H1 (cell line): ENCODE results near the gene YIF1A. TPM values are rescaled to one million over a fixed set of nuclear protein-coding genes. Genes with fewer than 3 reads are reported as not detected.

ENCODE experiments used
- CTCF ChIA-PET: fragments of 300-600 bp; sonication (Branson Sonifier 250); formaldehyde crosslinking; loops from one replicate; lab custom pipeline; 2021; ENCODE audit not compliant: partially characterized antibody; lab: Charles Lee
- POLR2A ChIA-PET: fragments of 300-600 bp; sonication (Branson Sonifier 250); formaldehyde crosslinking; loops from one replicate; lab custom pipeline; 2021; ENCODE audit warnings: inconsistent platforms; ENCODE audit not compliant: partially characterized antibody; lab: Charles Lee
- DNase-seq, 2 experiments: peaks; one replicate each; pipeline versions ENCODE4 v3.0.0 to v3.0.0-alpha.2; 2010 to 2022; ENCODE audit warnings: low spot score in 2 of 2, low read depth in 1 of 2, mixed read lengths in 1 of 2
- FAIRE-seq: peaks from 2 replicates; lab custom pipeline; 2011; peaks lifted over from hg19 to GRCh38; lab: Jason Lieb, UNC
- H2AFZ ChIP-seq: 2 replicates; pipeline ENCODE4 v1.8.1; 2012; ENCODE audit warnings: low read length, inconsistent platforms
- H2AK5ac ChIP-seq: 2 replicates; pipeline ENCODE4 v1.6.1; 2013; ENCODE audit warnings: low read depth, low read length
- H2BK120ac ChIP-seq: replicated peaks from 2 replicates; pipeline ENCODE3; 2013; ENCODE audit warnings: low read depth, low read length, inconsistent platforms
- H2BK12ac ChIP-seq: 2 replicates; pipeline ENCODE4 v1.6.1; 2013; ENCODE audit warnings: low read depth, low read length
- H2BK15ac ChIP-seq: 2 replicates; pipeline ENCODE4 v1.6.1; 2013; ENCODE audit warnings: low read length
- H2BK20ac ChIP-seq: 2 replicates; pipeline ENCODE4 v1.6.1; 2013; ENCODE audit warnings: low read length
- H2BK5ac ChIP-seq: 2 replicates; pipeline ENCODE4 v1.6.1; 2013; ENCODE audit warnings: low read depth, low read length
- H3K14ac ChIP-seq: 2 replicates; pipeline ENCODE4 v1.6.1; 2013; ENCODE audit warnings: inconsistent platforms; ENCODE audit not compliant: insufficient read length
- H3K18ac ChIP-seq: 2 replicates; pipeline ENCODE4 v1.6.1; 2013; ENCODE audit warnings: low read length; ENCODE audit errors: extremely low read depth
- H3K23ac ChIP-seq: 2 replicates; pipeline ENCODE4 v1.6.1; 2013; ENCODE audit warnings: inconsistent platforms; ENCODE audit not compliant: insufficient read length
- H3K23me2 ChIP-seq: 2 replicates; pipeline ENCODE4 v1.6.1; 2013; ENCODE audit warnings: low read depth, low read length
- H3K27ac ChIP-seq: 2 replicates; pipeline ENCODE4 v1.6.1; 2011; ENCODE audit warnings: low read depth, low read length, inconsistent platforms
- H3K27me3 ChIP-seq, 4 experiments: replicated peaks in 1 of 4; 1 replicate in 1 of 4; 2 replicates in 3 of 4; pipeline versions ENCODE4 v1.6.1 to v1.8.1; 2011 to 2013; ENCODE audit warnings: low read length in 3 of 4, mild to moderate bottlenecking in 3 of 4, inconsistent platforms in 2 of 4, mixed read lengths in 2 of 4, moderate library complexity in 1 of 4; ENCODE audit not compliant: control insufficient read depth in 3 of 4, insufficient read depth in 3 of 4; ENCODE audit errors: extremely low read depth in 1 of 4
- H3K36me3 ChIP-seq, 4 experiments: 2 replicates each; pipeline versions ENCODE4 v1.6.1 to v1.8.1; 2011 to 2013; ENCODE audit warnings: mild to moderate bottlenecking in 4 of 4, low read length in 3 of 4, moderate library complexity in 2 of 4, control low read depth in 1 of 4, inconsistent platforms in 1 of 4; ENCODE audit not compliant: insufficient read depth in 4 of 4, control insufficient read depth in 2 of 4
- H3K4ac ChIP-seq: replicated peaks from 2 replicates; pipeline ENCODE3; 2013; ENCODE audit warnings: low read length, low read depth, mixed read lengths, inconsistent platforms; ENCODE audit not compliant: insufficient read length
- H3K4me1 ChIP-seq, 4 experiments: replicated peaks in 1 of 4; 1 replicate in 1 of 4; 2 replicates in 3 of 4; pipeline versions ENCODE4 v1.6.1 to v1.8.1; 2011 to 2013; ENCODE audit warnings: low read length in 3 of 4, inconsistent platforms in 2 of 4, mixed read lengths in 1 of 4; ENCODE audit not compliant: insufficient read depth in 4 of 4, control insufficient read depth in 3 of 4
- H3K4me2 ChIP-seq, 2 experiments: 2 replicates each; pipeline versions ENCODE4 v1.6.1 to v1.8.1; 2011 to 2013; ENCODE audit warnings: low read depth in 2 of 2, low read length in 2 of 2, control low read depth in 1 of 2, inconsistent platforms in 1 of 2, mild to moderate bottlenecking in 1 of 2; ENCODE audit not compliant: insufficient read depth in 1 of 2
- H3K4me3 ChIP-seq, 4 experiments: fragments of 200-600, 300-600 bp in 1 of 4; sonication (generic), shearing (Covaris generic), sonication (Bioruptor Twin) in 1 of 4; 2 replicates each; pipeline versions ENCODE4 v1.5.1 to v1.8.1; 2011 to 2016; ENCODE audit warnings: low read length in 4 of 4, low read depth in 3 of 4, control low read depth in 2 of 4, inconsistent platforms in 2 of 4, mild to moderate bottlenecking in 2 of 4, mixed read lengths in 1 of 4, moderate library complexity in 1 of 4; ENCODE audit not compliant: insufficient read depth in 2 of 4; ENCODE audit errors: extremely low read depth in 1 of 4
- H3K56ac ChIP-seq: replicated peaks from 2 replicates; pipeline ENCODE3; 2013; ENCODE audit warnings: low read depth, mild to moderate bottlenecking, mixed read lengths, low read length, inconsistent platforms; ENCODE audit not compliant: insufficient read length
- H3K79me1 ChIP-seq: 2 replicates; pipeline ENCODE4 v1.6.1; 2013; ENCODE audit warnings: low read depth, low read length, control low read depth
- H3K79me2 ChIP-seq, 2 experiments: 2 replicates each; pipeline versions ENCODE4 v1.6.1 to v1.8.1; 2012 to 2013; ENCODE audit warnings: low read length in 2 of 2, mild to moderate bottlenecking in 2 of 2, inconsistent platforms in 1 of 2; ENCODE audit not compliant: insufficient read depth in 2 of 2, control insufficient read depth in 1 of 2
- H3K9ac ChIP-seq, 4 experiments: replicated peaks in 1 of 4; 1 replicate in 1 of 4; 2 replicates in 3 of 4; pipeline versions ENCODE4 v1.6.1 to v1.8.1; 2011 to 2013; ENCODE audit warnings: low read depth in 3 of 4, low read length in 3 of 4, control low read depth in 2 of 4, mild to moderate bottlenecking in 2 of 4, moderate library complexity in 2 of 4, inconsistent platforms in 1 of 4; ENCODE audit errors: extremely low read depth in 1 of 4
- H3K9me3 ChIP-seq, 2 experiments: 2 replicates each; pipeline versions ENCODE4 v1.6.1 to v1.8.1; 2012 to 2013; ENCODE audit warnings: mild to moderate bottlenecking in 2 of 2, moderate library complexity in 2 of 2, control low read depth in 1 of 2, inconsistent platforms in 1 of 2, low read depth in 1 of 2, low read length in 1 of 2, mixed read lengths in 1 of 2; ENCODE audit not compliant: insufficient read depth in 2 of 2
- H4K20me1 ChIP-seq, 2 experiments: replicated peaks in 1 of 2; 2 replicates each; pipeline versions ENCODE3 to v1.8.1; 2011 to 2013; ENCODE audit warnings: inconsistent platforms in 2 of 2, low read length in 2 of 2, mild to moderate bottlenecking in 1 of 2; ENCODE audit not compliant: insufficient read depth in 2 of 2, control insufficient read depth in 1 of 2
- H4K5ac ChIP-seq: 2 replicates; pipeline ENCODE4 v1.6.1; 2013; ENCODE audit warnings: low read length, low read depth, mixed read lengths, inconsistent platforms; ENCODE audit not compliant: insufficient read length
- H4K8ac ChIP-seq: 2 replicates; pipeline ENCODE4 v1.8.0; 2013; ENCODE audit warnings: mild to moderate bottlenecking, moderate library complexity, low read length, inconsistent platforms; ENCODE audit not compliant: insufficient read depth; ENCODE audit errors: extremely low read depth
- H4K91ac ChIP-seq: replicated peaks from 2 replicates; pipeline ENCODE3; 2013; ENCODE audit warnings: low read length, mixed read lengths, inconsistent platforms; ENCODE audit not compliant: insufficient read length
- BCL11A ChIP-seq, 2 experiments: IDR thresholded peaks; one replicate each; pipeline ENCODE4 v1.6.1; 2011; ENCODE audit warnings: low read depth in 2 of 2, low read length in 2 of 2, mild to moderate bottlenecking in 2 of 2
- CBX5 ChIP-seq: fragments of 300-800, 300-1000 bp; sonication (generic); IDR thresholded peaks from 2 replicates; pipeline ENCODE4 v1.7.1; 2016; ENCODE audit warnings: antibody characterized with exemption, low read length, low read depth
- CBX8 ChIP-seq: fragments of 300-800, 300-1000 bp; sonication (generic); IDR thresholded peaks from 2 replicates; pipeline ENCODE4 v1.7.1; 2016; ENCODE audit warnings: low read depth, low read length, borderline replicate concordance
- E2F6 ChIP-seq: IDR thresholded peaks from 2 replicates; pipeline ENCODE4 v1.6.1; 2012; ENCODE audit warnings: inconsistent platforms
- EGR1 ChIP-seq: IDR thresholded peaks from 2 replicates; pipeline ENCODE4 v1.6.1; 2011; ENCODE audit warnings: low read depth, low read length, borderline replicate concordance
- MAFK ChIP-seq: IDR thresholded peaks from 2 replicates; pipeline ENCODE4 v1.6.1; 2012; ENCODE audit warnings: low read depth, mild to moderate bottlenecking, improper control_type of control experiment, low read length
- MAX ChIP-seq: IDR thresholded peaks from 2 replicates; pipeline ENCODE4 v1.6.1; 2012; ENCODE audit warnings: inconsistent platforms
- SAP30 ChIP-seq: fragments of 300-600 bp; sonication (generic); IDR thresholded peaks from 2 replicates; pipeline ENCODE4 v1.7.1; 2012; ENCODE audit warnings: low read length, moderate library complexity, mild to moderate bottlenecking, inconsistent platforms; ENCODE audit not compliant: insufficient read depth, insufficient replicate concordance
- TAF7 ChIP-seq: optimal IDR thresholded peaks from 2 replicates; pipeline ENCODE3; 2011; ENCODE audit warnings: low read depth, mild to moderate bottlenecking, inconsistent platforms, low read length, moderate library complexity, borderline replicate concordance
- YY1 ChIP-seq: IDR thresholded peaks from 2 replicates; pipeline ENCODE4 v1.6.1; 2011; ENCODE audit warnings: low read depth, mild to moderate bottlenecking, low read length
- WGBS, 2 experiments: shearing (Covaris generic) in 1 of 2; methylation state at CpG; one replicate each; pipeline versions ENCODE4 v1.1.6 to v1.1.7; 2013 to 2015; ENCODE audit warnings: low lambda C conversion rate in 2 of 2, mixed read lengths in 2 of 2, inconsistent platforms in 1 of 2, low coverage in 1 of 2, missing lambda C conversion rate in 1 of 2; ENCODE audit not compliant: insufficient replicate concordance in 2 of 2, insufficient coverage in 1 of 2, insufficient read length in 1 of 2; ENCODE audit errors: extremely low coverage in 1 of 2, missing lambda C conversion rate in 1 of 2; 5-methylcytosine and 5-hydroxymethylcytosine counted together
- polyA plus RNA-seq, 7 experiments: library from polyadenylated mRNA; depleted of rRNA in 3 of 7; stranded (reverse) in 5 of 7; unstranded in 2 of 7; fragments of >200 nt in 5 of 7; fragments of 200-250 nt in 2 of 7; gene quantifications; 1 replicate in 5 of 7; 2 replicates in 1 of 7; 4 replicates in 1 of 7; pipeline versions ENCODE4 v1.2.1 to v1.2.3, GENCODE V29; 2011 to 2013; ENCODE audit warnings: missing spikeins in 2 of 7, mixed read lengths in 2 of 7
- total RNA-seq: library from RNA; stranded (reverse); fragmentation: NEBNext Ultra II Directional; extraction: Animal tissue kit (Norgen Biotek cat#: 25700); gene quantifications from 2 replicates; pipeline ENCODE4 v1.2.1, GENCODE V29; 2021

The YIF1A gene
- total and polyA plus RNA-seq, 2 of the 8 experiments (the other 6 are each of a cell fraction or from before 2014, with no cell fraction given) = 70.1 to 178 TPM

GRCh38 chr11:66311965-66312548 is 23.1 kb upstream of the YIF1A start:
- peak overlapping the region; percentile 7 for H3K27ac ChIP-seq
- peak overlapping the region; percentile 86 for H4K5ac ChIP-seq
- H4K20me1 ChIP-seq = no peaks in the 10 kb centered on the region
- no peaks in the 10 kb centered on the region for H3K79me1 ChIP-seq
- H3K14ac ChIP-seq = no peak overlapping the region
- peaks cover 3 to 17% (median 8%) of the 10 kb centered on the region in 4 experiments for H3K4me1 ChIP-seq
- H2BK12ac ChIP-seq = peak overlapping the region; percentile 91
- peaks cover 0 to 3% (median 0%) of the 10 kb centered on the region in 4 experiments; a peak in 2 of 7 replicates for H3K27me3 ChIP-seq
- peak overlapping the region; percentile 44 to 79 (median 71) for H3K4me3 ChIP-seq
- peak; percentile 71 to 92 for DNase-seq
- H3K56ac ChIP-seq = no peak overlapping the region
- ChIA-PET POLR2A (interaction anchor here (0.8 to 4.1 kb wide), 27 partner anchors 9 to 243 kb away, joined by 3 to 25 read pairs (median 6); partner anchors contain the start of genes BRMS1, RIN1, TMEM151A and YIF1A), CTCF (interaction anchor here (0.6 to 11.7 kb wide), 44 partner anchors 8 to 266 kb away, joined by 3 to 242 read pairs (median 5); partner anchors contain the start of genes B4GAT1, BRMS1, CNIH2 and RAB1B)
- H2BK5ac ChIP-seq = peak overlapping the region; percentile 90
- FAIRE-seq = peak; percentile 66
- no peaks in the 10 kb centered on the region for H3K9me3 ChIP-seq
- H3K18ac ChIP-seq = peak overlapping the region; percentile 100
- H3K4me2 ChIP-seq = peak overlapping the region; percentile 48 to 77
- H3K36me3 ChIP-seq = no peaks in the 10 kb centered on the region
- peaks cover 8% of the 10 kb centered on the region for H3K23me2 ChIP-seq
- 1% methylated on average over 43 of the region's 44 CpGs; no CpG with 5 or more reads in 1 of the 2 experiments for WGBS, 2 experiments
- H2BK20ac ChIP-seq = no peak overlapping the region
- no peaks in the 10 kb centered on the region for H3K79me2 ChIP-seq
- peak overlapping the region; percentile 36; the same call in 1 of the 2 replicates for H4K8ac ChIP-seq
- no peak overlapping the region for H3K23ac ChIP-seq
- H2BK15ac ChIP-seq = no peak overlapping the region
- peak overlapping the region; percentile 86; the same call in 1 of the 2 replicates for H2AFZ ChIP-seq
- no peak overlapping the region for H2AK5ac ChIP-seq
- no peak overlapping the region for H2BK120ac ChIP-seq
- H4K91ac ChIP-seq = peak overlapping the region; percentile 6
- peak overlapping the region in 2 of 4 experiments; percentile 42 to 54; a peak in 3 of 7 replicates for H3K9ac ChIP-seq
- no peak overlapping the region for H3K4ac ChIP-seq
- TF ChIP-seq EGR1 (no peak), E2F6 (peak; percentile 79), YY1 (peak; percentile 56; the same call in 1 of the 2 replicates), CBX5 (no peak), SAP30 (no peak), TAF7 (no peak), BCL11A (IDR thresholded peaks at IDR 0.05; ENCODE audit: low read depth in 2 of 2, low read length in 2 of 2) (no peak), CBX8 (no peak), MAX (peak; percentile 83), MAFK (no peak)
